VCaP (cell line): ENCODE data around the gene LSAMP.

Experiments
- H3K27ac ChIP-seq: fragments of 450-650 bp; 2 replicates; pipeline ENCODE4 v1.5.1; 2017
- CTCF ChIP-seq: fragments of 450-650 bp; conservative IDR thresholded peaks from 2 replicates; pipeline ENCODE4 v1.5.1; 2017; ENCODE audit warnings: mild to moderate bottlenecking, moderate library complexity

LSAMP gene

GRCh38 chr3:116053017-116053416 lies 392.3 kb downstream of the LSAMP start:
- no peak for TF ChIP-seq CTCF
- H3K27ac ChIP-seq: no peak overlapping the region

- H3K27ac ChIP-seq: no peak overlapping the region
- no peak for TF ChIP-seq CTCF
Observed at GRCh38 chr3:116052602-116053001, 392.7 kb downstream of the LSAMP start.

GRCh38 chr3:116051586-116051985 lies 393.7 kb downstream of the LSAMP start:
- no peak for TF ChIP-seq CTCF
- no peak overlapping the region for H3K27ac ChIP-seq

GRCh38 chr3:116051040-116051439 lies 394.2 kb downstream of the LSAMP start:
- H3K27ac ChIP-seq: no peak overlapping the region

GRCh38 chr3:116050311-116050915 lies 394.9 kb downstream of the LSAMP start:
- TF ChIP-seq CTCF: no peak
- H3K27ac ChIP-seq: no peak overlapping the region

More at GRCh38 chr3:116051040-116051439, 394.2 kb downstream of the LSAMP start:
- TF ChIP-seq CTCF: no peak

- no peak overlapping the region for H3K27ac ChIP-seq
- no peak for TF ChIP-seq CTCF
Observed at GRCh38 chr3:116048991-116049390, 396.3 kb downstream of the LSAMP start.

- H3K27ac ChIP-seq: no peak overlapping the region
- TF ChIP-seq CTCF: no peak
Observed at GRCh38 chr3:116046350-116046749, 398.9 kb downstream of the LSAMP start.
